CD1c-positive myeloid dendritic cell (primary cell): ENCODE measurements around the gene SLC28A1.
A peak's percentile ranks its signal among the peaks of the same experiment; 100 is the strongest.

ENCODE experiments used
- DNase-seq: peaks from one replicate; pipeline ENCODE4 v3.0.0-alpha.2; 2016; ENCODE audit errors: extremely low spot score

Gene SLC28A1, protein sequence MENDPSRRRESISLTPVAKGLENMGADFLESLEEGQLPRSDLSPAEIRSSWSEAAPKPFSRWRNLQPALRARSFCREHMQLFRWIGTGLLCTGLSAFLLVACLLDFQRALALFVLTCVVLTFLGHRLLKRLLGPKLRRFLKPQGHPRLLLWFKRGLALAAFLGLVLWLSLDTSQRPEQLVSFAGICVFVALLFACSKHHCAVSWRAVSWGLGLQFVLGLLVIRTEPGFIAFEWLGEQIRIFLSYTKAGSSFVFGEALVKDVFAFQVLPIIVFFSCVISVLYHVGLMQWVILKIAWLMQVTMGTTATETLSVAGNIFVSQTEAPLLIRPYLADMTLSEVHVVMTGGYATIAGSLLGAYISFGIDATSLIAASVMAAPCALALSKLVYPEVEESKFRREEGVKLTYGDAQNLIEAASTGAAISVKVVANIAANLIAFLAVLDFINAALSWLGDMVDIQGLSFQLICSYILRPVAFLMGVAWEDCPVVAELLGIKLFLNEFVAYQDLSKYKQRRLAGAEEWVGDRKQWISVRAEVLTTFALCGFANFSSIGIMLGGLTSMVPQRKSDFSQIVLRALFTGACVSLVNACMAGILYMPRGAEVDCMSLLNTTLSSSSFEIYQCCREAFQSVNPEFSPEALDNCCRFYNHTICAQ

DNA sequence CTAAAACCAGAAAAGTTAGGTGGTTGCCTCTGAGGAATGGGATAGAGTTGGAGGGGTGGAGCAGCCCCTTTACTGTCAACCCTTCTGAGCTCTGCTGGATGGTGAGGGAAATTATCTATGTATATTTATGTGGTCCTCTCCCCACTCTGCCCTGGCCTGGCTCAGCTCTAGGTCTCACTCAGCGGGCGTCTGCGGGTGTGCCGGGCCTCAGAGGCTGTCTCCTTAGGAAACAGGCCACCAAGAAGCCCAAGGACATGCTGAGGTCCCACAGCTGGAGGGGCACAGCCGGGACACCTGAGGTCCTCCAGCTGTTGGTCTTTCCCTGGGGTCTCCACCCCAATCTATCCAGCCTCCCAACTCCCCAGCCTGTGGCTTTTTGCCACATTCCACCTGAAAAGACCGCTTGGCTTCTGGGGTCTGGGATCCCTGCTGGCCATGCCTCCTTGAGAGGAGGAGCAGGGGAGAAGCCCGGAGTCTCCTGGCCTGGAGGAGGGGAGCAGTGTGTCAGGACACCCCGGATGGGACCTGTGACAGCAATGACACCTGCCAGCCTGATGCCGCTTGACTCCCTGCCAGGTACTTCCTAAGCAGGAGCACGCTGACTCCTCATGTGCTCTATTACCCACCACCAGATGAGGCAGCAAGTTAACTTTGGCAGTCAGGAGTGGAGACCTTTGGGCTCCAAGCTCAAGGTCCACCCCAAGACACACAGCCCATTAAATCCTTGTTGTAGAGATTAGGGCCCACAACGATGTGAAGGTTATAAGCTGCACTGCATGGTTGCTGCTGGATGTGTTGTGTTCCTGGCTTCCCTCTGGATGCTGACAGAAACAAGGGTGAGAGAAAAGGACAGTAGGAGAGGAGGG is at the start of gene SLC28A1:
TSS of gene SLC28A1 (plus strand) at position 747 of the 866 bp plus-strand sequence. CDS start 3,099 bp downstream, outside the sequence.
- no peak for DNase-seq

DNA sequence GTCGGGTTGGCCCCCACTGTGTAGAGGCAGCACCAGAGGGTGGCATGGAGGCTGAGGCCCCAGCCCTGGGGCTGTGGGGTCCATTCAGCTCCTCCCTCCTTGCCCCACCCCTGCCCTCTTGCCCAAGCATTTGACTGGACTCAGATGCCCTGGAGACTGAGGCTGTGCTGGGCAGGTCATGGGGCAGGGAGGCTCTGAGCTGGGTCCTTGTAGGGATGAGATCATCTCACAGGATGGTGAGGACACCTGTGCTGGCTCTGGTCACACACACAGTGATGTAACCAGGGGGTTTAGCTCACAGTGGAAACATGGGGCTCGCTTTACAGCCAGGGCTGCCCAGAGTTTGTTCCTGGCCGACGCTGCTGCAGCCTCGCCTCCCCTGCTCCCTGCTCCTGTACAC is 49.5 kb upstream of the SLC28A1 start:
- no peak for DNase-seq

DNA sequence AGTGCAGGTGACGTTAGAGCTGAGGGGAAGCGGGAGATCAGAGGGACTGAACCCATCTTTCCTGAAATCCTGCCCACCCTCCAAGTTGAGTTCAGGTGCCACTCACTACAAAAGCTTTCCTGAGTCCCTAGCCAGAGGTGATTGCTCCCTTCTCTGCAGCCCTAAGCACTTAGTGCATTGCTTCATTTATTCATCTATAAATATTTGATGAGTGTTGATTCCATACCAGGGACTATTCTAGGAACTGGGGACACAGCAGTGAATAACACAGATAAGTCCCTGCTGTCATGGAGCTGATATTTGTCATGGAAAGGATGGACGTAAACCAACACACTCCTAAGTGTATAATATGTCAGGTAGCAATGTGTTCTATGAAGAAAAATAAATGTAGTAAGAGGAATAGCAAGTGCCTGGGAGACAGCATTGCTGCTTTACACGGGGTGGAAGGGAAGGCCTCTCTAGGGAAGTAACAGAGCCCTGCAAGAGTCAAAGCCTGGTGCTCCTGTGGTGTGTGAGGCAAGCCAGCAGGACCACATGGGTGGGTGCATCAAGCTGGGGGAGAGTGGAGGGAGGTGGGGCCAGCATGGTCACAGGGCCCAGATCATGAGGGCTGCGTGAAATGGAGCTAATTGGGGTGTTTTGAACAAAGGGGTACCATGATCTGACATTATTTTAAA is 48.7 kb upstream of the SLC28A1 start:
- no peak for DNase-seq

DNA sequence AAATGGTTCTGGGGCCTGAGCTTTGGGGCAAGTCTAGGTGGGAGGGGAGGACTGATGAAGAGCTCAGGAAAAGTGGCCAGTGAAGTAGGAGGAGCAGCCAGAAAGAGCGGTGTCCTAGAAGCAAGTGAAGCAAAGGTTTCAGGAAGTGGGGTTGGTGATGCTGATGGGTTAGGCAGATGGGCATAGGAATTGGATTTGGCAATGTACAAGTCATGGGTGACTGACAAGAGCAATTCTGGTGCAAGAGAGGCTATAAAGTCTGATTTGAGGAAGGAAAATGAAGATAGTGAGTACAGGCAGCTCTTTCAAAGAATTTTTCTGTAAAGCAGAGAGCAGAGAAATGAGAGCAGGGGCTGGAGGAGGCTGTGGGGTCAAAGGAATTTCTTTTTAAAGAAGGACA is 47.6 kb upstream of the SLC28A1 start:
- peak; percentile 28 for DNase-seq

DNA sequence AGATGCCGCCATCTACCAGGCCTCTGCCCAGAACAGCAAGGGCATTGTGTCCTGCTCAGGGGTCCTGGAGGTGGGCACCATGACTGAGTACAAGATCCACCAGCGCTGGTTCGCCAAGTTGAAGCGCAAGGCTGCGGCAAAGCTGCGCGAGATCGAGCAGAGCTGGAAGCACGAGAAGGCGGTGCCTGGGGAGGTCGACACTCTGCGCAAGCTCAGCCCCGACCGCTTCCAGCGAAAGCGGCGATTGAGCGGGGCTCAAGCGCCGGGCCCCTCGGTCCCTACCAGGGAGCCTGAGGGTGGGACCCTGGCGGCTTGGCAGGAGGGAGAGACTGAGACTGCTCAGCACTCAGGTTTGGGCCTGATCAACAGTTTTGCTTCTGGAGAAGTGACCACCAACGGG is 44.7 kb upstream of the SLC28A1 start:
- DNase-seq = no peak

DNA sequence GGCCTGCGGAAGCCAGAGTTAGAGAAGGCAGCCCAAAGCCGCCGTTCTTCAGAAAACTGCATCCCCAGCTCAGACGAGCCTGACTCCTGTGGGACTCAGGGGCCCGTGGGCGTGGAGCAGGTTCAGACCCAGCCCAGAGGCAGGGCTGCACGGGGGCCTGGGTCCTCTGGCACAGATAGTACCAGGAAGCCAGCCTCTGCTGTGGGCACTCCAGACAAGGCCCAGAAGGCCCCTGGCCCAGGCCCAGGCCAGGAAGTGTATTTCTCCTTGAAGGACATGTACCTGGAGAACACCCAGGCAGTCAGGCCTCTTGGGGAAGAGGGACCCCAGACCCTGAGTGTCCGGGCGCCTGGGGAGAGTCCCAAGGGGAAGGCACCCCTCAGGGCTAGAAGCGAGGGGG is 44.2 kb upstream of the SLC28A1 start:
- no peak for DNase-seq

DNA sequence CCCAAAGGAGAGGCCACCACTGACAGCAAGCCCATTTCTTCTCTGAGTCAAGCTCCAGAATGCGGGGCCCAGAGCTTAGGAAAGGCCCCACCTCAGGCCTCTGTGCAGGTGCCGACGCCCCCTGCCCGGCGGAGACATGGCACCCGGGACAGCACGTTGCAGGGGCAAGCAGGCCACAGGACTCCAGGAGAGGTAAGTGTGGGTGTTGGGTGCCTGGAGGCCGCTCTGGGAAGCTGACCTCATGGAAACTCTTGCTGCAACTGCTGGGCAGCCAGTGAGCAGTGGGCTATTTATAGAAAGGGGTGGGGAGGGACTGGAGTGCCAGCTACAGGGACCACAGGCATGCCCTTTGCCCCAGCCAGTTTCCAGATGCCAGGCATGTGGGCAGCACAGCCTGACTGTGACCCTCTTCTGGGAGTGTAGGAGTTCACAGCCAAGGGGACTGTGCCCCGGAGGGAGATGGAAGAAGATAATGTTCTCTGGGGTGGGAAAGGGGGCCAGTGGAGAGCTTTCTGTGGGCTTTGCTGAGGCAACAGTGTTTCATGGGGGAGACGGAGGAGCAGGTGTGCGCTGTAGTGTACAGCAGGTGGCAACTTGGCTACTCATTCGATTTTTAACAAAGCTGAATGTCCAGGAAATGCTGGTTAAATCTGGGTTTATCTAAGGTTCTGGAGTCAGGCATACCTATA is 43.6 kb upstream of the SLC28A1 start:
- DNase-seq = peak; percentile 33

DNA sequence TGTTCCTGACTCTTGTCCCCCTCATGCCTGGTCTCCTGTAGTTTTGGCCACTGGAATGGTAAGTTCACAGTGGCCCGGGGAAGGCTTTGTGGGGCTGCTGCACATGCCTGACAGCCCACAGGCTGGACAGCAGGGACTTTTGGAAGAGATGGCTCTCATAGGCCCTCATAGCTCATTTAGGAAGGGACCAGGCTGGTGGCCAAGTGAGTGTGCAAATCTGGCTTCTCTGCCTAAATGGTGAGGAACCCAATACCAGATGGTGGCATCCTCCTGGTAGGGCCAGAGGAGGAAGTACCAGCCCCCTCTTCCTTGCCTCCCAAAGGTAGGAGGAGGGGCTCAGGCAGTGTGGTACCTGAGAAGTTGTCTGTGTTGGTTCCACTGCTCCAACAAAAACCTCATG is 41.7 kb upstream of the SLC28A1 start:
- no peak for DNase-seq

DNA sequence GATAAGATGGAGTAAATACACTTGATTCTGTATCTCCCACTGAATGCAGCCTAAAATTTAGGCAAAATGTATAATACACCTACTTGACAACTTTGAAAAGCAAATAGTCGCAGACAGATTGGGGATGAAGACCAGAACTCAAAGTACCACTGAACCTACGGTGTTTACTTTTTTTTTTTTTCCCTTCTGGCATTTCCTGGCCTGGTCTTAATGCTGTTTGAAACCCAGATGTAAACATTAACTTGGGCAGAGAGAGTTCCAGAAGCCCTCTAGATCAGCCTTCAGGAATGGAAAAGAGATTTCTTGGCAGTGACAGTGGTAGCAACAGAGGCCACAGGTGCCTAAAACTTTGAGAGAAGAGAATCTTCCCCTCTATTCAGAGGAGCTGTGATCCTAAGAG is 39.5 kb upstream of the SLC28A1 start:
- DNase-seq = no peak

DNA sequence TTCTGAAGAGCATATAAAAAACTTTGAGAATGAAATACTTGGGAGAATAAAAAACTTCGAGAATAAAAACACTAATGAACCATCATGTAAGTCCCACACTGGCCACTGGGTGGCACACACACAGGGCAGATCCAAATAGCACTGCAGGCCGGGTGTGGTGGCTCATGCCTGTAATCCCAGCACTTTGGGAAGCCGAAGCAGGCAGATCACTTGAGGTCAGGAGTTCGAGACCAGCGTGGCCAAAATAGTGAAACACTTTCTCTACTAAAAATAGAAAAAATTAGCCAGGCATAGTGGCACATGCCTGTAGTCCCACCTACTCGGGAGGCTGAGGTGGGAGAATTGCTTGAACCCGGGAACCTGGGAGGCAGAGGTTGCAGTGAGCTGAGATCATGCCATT is 38.8 kb upstream of the SLC28A1 start:
- DNase-seq = peak; percentile 38

DNA sequence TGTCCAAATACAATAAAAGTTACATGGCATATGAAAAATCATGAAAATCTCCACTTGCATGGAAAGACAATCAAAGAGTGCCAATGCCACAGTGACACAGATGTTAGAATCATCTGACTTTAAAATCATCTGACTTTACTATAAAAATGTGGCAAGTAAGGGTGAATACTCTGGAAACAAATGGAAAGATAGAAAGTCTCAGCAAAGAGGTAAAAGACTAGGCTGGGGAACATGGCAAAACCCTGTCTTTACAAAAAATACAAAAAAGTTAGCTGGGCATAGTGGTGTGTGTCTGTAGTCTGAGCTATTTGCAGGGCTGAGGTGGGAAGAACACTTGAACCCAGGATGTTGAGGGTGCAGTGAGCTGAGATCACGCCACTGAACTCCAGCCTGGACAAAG is 38.2 kb upstream of the SLC28A1 start:
- no peak for DNase-seq

DNA sequence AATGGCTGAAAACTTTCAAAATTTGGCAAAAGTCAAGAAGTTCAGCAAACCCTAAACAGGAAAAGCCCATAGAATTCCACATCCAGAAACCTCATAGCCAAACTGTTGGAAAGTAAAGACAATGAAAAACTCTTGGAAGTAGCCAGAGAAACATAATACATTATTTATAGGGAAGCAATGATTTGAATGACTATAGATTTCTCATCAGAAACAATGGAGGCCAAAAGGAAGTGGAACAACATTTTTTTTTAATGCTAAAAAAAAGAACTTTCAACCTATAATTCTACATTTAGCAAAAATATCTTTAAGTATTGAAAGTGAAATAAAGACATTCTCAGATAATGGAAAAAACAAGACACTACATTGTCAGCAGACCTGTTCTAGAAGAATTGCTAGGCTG is 37.1 kb upstream of the SLC28A1 start:
- no peak for DNase-seq

DNA sequence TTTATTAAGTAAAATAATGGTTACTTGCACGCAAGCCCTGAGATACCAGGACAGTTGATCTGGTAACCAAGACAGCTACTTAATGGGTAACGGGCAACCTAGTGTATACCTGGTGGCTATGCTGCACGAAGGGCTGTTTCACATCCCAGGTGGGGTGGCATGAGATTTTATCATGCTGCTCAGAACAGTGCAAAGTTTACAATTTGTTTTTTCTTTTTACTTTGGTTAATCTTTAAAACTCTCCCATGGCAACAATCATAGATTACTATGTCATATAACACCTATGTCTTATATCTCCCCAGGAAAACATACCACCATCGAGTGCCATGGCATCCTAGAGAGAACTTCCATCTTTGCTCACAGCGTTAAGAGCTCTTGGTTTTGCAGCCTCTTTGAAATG is 32.2 kb upstream of the SLC28A1 start:
- DNase-seq = no peak

DNA sequence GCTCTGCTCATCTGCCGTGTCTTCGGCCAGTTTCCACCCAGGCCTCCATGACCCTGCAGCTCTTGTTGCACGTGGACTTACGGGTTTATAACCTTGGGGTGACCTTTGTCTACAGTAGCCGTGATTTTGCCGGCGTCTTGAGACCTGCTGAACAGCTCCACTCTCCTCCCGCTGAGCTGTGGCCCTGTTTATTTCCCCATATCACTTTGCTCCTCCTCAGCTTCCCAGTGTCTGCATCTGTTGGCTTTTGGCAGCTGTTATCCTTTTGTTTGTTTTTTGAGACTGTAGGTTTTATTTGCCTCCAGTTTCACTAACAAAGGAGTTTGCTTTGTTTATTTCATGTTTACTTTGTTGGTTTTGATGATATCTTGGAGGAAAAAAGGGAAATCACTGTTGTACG is 29.3 kb upstream of the SLC28A1 start:
- no peak for DNase-seq

DNA sequence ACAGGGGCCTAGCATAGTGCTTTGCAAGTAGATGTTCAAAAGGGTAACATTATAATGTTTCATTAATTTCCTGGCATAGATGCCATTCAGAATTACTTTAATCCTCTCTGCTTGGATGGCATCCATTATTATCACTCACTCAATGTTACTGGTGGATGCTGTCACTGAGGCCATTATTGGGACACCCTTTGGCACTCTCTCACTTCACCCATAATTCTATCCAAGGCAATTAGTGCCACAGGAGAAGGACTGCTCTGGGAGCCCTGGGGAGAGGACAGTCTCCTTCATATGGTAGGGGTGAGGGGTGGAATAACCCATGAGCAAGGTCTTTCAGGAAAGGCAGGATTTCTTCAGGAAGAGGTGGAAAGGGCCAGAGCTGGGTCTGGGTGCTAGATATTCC is 28.7 kb upstream of the SLC28A1 start:
- DNase-seq = no peak

DNA sequence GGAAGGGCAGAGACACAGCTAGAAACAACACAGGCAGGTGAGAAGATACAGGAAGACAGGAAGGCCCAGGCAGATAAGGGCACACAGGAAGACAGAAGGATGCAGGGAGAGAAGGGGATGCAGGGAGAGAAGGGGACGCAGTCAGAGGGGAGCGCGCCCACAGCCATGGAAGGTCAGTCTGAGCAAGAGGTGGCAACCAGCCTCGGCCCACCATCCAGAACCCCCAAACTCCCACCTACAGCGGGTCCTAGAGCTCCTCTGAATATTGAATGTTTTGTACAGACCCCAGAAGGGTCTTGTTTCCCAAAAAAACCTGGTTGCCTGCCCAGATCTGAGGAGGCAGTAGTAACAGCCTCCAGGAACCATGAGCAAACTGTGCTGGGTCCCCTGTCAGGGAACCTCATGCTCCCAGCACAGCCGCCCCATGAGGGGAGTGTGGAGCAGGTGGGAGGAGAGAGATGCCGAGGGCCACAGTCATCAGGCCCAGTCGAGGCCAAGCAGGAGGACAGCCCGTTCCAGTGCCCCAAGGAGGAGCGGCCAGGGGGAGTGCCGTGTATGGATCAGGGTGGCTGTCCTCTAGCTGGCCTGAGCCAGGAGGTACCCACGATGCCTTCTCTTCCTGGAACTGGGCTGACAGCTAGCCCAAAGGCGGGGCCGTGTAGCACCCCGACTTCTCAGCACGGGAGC is 27.6 kb upstream of the SLC28A1 start:
- DNase-seq = no peak

DNA sequence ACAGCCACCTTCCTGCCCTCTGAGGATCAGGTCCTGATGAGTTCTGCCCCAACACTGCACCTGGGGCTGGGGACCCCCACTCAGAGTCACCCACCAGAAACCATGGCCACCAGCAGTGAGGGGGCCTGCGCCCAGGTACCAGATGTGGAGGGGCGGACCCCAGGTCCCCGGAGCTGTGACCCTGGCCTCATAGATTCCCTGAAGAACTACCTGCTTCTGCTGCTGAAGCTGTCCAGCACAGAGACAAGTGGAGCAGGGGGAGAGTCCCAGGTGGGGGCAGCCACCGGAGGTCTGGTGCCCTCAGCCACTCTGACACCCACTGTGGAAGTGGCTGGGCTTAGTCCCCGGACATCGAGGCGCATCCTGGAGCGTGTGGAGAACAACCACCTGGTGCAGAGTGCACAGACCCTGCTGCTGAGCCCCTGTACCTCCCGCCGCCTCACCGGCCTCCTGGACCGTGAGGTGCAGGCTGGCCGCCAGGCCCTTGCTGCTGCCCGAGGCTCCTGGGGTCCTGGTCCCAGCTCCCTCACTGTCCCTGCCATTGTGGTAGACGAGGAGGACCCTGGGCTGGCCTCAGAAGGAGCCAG is 27.0 kb upstream of the SLC28A1 start:
- DNase-seq = no peak

DNA sequence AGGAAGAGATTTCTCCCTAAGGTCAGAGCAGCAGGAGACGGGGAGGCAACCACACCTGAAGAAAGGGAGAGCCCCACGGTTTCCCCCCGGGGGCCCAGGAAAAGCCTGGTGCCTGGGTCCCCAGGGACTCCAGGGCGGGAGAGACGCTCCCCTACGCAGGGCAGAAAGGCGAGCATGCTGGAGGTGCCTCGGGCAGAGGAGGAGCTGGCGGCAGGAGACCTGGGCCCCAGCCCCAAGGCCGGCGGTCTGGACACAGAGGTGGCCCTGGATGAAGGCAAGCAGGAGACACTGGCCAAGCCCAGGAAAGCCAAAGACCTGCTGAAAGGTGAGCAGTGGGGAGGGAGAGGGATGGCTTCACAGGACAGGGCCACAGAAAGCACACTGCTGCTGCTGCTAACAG is 26.2 kb upstream of the SLC28A1 start:
- no peak for DNase-seq

DNA sequence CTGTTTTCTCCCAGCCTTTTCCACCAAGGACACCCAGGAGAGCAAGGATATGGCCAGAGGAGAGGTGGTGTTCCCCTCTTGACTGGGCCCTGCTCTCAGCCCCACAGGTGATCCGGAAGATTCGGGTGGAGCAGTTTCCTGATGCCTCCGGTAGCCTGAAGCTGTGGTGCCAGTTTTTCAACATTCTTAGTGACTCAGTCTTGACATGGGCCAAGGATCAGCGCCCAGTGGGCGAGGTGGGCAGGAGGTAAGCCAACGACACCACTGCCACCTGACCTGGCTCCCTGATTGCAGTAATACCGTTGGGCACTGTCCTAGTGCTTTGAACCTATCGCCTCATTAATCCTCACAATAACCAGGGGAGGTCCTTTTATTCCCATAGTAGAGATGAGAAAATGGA is 25.3 kb upstream of the SLC28A1 start:
- no peak for DNase-seq

DNA sequence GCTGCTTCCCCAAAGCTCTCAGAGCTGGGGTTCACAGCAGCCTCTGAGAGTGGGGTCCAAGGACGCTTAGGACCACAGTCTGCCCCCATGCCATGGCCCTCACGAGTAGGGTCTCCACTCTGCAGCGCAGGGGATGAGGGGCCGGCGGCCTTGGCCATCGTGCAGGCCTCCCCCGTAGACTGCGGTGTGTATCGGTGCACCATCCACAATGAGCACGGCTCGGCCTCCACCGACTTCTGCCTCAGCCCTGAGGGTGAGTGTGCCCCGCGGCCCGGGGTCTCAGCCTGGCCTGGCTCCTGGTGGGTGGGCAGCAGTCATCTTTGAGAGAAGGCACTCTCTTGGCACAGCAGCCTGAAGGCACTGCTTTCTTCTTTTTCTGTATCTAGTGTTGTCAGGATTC is 24.8 kb upstream of the SLC28A1 start:
- no peak for DNase-seq
